ENCODE data around the gene KCNJ6.

- TF ChIP-seq, protein P1, sequence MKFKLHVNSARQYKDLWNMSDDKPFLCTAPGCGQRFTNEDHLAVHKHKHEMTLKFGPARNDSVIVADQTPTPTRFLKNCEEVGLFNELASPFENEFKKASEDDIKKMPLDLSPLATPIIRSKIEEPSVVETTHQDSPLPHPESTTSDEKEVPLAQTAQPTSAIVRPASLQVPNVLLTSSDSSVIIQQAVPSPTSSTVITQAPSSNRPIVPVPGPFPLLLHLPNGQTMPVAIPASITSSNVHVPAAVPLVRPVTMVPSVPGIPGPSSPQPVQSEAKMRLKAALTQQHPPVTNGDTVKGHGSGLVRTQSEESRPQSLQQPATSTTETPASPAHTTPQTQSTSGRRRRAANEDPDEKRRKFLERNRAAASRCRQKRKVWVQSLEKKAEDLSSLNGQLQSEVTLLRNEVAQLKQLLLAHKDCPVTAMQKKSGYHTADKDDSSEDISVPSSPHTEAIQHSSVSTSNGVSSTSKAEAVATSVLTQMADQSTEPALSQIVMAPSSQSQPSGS (IDR thresholded peaks at IDR 0.05; ENCODE audit: low read length), result no peak
- TF ChIP-seq CTCF (IDR thresholded peaks at IDR 0.05; ENCODE audit: control extremely low read depth in 1 of 3, insufficient read depth in 1 of 3, low read depth in 1 of 3, low read length in 3 of 3), result no peak
- TF ChIP-seq BRCA1 (IDR thresholded peaks at IDR 0.05; ENCODE audit: low read depth, low read length), result no peak
- no peak for TF ChIP-seq TCF12 (IDR thresholded peaks at IDR 0.05; ENCODE audit: low read depth, low read length)
- TF ChIP-seq, protein P2, sequence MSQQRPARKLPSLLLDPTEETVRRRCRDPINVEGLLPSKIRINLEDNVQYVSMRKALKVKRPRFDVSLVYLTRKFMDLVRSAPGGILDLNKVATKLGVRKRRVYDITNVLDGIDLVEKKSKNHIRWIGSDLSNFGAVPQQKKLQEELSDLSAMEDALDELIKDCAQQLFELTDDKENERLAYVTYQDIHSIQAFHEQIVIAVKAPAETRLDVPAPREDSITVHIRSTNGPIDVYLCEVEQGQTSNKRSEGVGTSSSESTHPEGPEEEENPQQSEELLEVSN (IDR thresholded peaks at IDR 0.05), result no peak
- TF ChIP-seq NRF1 (IDR thresholded peaks at IDR 0.05; ENCODE audit: low read depth, low read length), result no peak
- TF ChIP-seq EZH2 (IDR thresholded peaks at IDR 0.05; ENCODE audit: low read depth, low read length, severe bottlenecking), result no peak
- no peak for TF ChIP-seq MAFK (IDR thresholded peaks at IDR 0.05; ENCODE audit: low read depth, low read length)
- TF ChIP-seq RAD21 (IDR thresholded peaks at IDR 0.05 in 1 of 2, conservative IDR thresholded peaks at IDR 0.05 in 1 of 2; ENCODE audit: low read depth in 2 of 2, low read length in 2 of 2), result no peak
- TF ChIP-seq HDAC6 (IDR thresholded peaks at IDR 0.05; ENCODE audit: low read depth, low read length), result no peak
- no peak for TF ChIP-seq SRF (IDR thresholded peaks at IDR 0.05; ENCODE audit: low read depth, low read length)
- no peak for TF ChIP-seq EGR1 (IDR thresholded peaks at IDR 0.05; ENCODE audit: borderline replicate concordance, low read depth, low read length)
- no peak for TF ChIP-seq CHD7 (IDR thresholded peaks at IDR 0.05; ENCODE audit: insufficient replicate concordance, low read length)
These were observed 340.7 kb downstream of the KCNJ6 start for GRCh38 chr21:37575580-37575979.
